Measurements from ENCODE around the gene GNAO1. TPM values are rescaled to one million over a fixed set of nuclear protein-coding genes. Genes with fewer than 3 reads are reported as not detected.

Gene GNAO1
- total RNA-seq, 1 donor from 2014 or later: not detected

DNA sequence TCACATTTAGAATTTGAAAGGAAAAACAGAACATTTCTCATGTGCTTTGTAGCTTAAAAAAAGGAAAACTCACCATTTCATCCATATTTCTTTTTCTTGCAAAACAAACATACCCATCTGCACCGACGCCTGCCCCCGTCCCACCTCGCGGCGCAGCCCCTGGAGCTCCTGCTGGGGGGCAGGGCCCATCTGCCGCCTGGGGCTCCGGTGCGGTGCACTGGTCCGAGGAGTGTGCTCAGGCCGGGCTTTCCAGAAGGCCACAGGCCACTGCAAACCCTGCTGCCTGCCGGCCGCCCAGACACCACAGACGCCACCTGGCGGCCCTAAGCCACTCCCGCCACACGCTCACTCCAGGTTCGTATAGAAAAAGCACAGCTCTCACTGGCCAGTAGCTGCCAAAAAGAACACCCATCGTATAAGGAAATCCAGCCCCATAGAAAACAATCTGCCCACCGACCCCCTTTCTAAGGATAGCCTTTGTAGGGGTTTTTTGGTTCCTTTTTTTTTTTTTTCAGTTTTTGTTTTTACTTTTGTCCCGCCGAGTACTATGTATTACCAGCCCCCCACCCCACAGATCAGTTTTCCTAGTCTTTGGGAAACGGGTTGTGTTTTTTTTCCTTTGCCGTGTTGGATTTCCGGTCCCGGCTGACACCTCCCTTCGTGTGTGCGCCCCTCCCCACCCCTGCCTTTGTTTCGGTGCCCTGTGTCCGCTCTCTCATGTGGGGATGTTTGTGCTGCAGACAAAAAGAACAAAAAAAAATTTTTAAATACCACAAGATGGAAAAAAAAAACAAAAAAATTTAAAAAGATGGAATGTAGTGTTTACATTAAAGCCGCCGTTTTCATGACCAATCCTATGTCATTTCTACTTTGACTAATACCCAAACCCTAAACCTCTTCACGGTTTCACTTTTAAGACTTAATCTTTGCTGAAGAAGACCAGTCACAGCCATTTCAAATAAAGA lies 165.3 kb downstream of the GNAO1 start:
- DNase-seq (ENCODE audit: extremely low read depth, low read depth, low spot score): peak; percentile 45

DNA sequence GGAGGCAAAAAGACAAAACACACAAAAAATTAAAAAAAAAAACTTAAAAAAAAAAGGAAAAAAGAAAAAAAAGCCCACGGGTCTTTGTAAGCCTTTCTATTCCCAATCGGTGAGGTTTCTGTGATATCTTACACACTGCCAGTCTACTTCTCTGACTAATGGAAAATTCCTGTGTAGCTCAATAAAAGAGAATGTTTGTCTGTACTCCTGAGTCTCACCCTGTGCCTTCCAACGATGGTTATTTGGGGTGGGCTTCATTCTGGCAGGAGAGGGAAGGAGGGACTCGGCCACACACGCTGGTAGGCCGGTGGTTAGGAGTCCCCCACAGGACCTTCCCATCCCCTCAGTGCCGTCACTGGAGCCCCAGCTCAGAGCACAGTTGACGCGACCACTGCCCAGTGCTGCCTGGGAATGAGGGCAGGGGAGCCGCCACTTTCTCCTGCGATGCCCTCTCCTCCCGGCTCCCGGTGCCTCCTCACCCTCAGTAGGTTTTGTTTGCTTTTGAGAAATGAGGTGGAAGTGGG lies 166.0 kb downstream of the GNAO1 start:
- DNase-seq (ENCODE audit: extremely low read depth, low read depth, low spot score): no peak

DNA sequence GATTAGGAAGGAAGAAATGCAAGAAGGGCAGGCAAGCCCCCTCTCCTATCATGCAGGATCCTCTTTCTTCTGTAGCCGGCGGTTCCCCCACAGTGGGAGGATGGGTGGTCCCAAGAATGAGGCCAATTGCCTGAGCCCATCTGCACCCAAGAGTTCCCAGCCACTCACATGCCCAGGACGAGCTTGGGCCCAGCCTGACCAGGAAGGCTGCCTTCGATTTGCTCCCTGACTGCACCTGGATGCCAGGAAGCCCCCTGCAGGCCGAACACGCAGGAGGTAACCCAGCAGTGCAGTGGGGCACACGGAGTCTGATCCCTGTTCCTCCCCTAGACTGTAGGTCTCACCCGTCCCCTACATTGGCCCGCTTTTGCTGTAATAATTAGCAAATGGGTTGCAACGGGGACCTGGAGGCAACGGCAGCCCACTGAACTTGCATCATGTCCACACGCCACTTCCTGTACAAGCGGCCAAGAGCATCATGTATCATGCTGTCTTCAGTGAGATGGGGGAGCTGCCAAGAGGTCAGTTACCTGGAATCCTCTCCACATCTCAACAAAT lies 166.6 kb downstream of the GNAO1 start:
- DNase-seq (ENCODE audit: extremely low read depth, low read depth, low spot score): no peak

DNA sequence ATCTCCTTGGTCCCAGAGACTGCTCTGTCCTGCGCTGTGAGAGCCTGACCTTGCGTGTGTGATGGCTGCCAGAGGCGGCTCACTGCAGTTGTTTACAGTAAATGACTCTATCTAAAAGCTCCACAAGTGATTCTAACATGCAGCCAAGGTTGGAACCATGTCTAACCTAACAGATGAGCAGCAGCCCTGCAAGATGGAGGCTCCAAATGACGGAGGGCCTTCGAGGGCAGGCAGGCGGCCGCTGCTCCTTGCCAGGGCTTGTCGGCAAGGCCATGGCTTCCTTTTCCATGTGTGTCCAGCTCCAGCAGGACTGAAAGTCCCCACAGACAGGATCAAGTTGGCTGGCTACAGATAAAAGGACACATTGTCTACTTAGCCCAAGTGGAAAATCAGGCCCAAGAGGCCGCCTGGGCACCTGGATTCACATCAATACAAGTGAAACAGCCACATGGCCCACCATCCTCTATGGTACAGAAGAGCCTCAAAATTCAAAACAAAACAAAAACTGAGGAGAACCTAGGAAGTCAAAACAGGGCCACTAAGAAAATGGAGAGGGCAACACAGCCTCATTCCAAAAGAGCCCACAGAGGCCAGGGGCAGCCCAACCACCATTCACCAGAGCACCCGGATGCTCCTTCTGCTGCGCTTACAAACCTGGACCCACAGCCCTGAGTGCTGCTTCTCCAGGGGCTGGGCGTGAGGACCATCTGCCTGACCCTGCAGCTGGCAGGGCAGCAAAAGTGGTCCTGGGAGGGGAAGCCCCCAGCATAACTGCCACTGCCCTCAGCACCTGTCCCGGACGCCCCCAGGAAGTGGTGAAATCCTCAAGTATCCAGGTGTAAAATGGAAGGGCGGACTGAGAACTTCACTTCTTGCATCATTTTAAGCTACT lies 169.1 kb downstream of the GNAO1 start:
- no peak for DNase-seq (ENCODE audit: extremely low read depth, low read depth, low spot score)

DNA sequence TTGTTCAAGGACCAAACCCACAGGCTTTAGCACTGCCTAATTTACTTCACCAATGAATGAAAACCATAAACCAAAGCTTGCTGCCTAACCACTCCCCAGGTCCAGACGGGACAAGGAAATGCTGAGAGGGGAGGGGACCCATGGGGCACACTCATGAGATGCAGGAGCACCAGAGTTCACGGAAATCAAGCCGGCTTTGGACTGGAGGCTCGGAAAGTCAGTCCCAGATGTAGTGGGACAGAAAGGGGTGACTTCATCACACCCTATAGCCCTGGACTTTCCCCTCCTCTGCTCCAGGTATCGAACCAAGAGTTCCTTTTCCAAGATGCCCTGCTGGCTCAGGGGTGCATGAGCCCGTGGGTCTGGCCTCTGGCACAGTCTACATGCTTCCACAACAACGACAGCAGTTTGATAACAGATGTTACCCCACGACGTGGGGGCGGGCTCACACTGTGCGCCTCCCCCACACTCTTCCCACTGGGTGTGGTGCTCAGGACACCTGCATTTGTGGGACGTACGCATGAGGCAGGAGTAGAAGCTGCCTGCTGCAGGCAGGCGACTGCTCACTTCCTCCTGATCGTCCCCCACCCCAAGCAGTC lies 170.9 kb downstream of the GNAO1 start:
- DNase-seq (ENCODE audit: extremely low read depth, low read depth, low spot score): no peak

DNA sequence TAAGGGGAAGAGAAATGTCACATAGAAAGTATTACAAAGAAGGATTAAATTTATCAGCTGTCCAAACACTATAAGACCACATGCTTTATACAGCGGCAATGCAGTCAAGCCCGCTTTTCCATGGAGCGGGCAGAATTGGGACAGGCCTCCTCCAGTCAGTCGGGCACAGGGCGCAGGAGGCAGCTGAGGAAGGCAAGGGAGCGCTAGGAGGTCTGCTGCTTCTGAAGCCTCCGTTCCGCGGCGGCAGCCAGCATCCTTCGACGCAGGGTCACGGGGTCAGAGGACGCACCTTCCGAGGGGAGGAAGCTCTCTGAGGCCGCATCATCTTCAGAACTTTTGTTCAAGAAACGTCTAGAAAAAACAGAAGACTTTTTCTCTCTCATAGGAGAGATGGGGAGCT lies 171.4 kb downstream of the GNAO1 start:
- no peak for DNase-seq (ENCODE audit: extremely low read depth, low read depth, low spot score)

DNA sequence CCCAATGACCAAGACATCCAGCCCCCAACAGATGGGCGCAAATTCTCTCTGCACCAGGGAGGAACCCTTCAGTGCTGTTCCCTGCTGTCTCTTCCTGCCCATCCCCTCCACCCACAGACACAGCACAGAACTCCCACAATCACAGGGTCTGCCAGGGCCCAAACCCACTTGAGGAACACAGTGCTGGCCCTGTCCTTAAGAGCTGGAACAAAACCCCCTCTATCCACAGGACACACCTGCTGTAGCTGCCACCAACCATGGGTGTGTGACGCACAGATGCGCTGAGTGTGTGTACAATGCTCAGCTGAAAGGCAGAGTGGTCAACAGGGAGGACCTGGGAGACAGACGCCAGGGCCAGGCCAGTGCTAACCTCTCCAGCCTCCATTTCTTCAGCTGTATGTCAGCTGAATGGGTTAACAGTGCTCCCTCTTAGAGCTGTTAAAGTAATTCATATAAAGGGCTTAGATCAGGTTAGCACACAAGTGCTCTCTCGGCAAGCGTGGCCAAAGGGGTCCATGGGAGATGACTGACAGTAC lies 172.0 kb downstream of the GNAO1 start:
- DNase-seq (ENCODE audit: extremely low read depth, low read depth, low spot score): no peak

DNA sequence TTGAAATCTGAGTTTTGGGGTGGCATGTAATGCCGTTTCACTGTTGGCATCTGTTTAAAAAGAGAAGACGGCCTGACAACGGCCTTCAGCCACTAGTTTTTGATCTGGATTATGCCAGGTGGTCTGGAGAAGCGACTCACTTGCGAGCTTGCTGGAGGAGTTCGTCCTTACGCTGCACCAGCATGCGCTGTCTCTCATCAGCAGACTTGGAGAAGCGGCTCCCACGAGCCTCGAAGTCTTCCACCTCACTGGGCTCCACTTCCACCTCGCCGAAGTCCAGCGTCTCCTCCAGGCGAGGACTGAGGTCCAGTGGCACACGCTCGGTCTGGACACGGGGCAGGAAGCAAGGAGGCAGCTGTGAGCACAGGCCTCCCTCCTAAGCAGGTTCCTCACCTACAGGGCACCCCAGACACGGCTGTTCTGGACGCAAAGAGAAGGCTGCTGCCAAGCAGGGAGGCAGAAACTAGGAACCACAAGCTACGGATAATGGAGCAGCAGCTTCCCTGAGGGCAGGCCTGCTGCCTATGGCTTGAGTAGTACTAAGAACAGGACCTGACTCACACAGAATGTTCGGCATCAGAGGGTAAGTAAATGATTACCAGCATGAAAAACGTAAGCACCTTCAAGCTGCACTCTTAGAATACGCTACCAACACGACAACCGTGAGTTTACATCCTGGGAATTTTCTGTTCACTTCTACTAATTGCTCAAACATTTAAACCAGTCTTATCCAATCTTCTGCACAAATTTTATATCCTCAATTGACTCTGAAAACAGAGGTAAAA lies 172.7 kb downstream of the GNAO1 start:
- no peak for DNase-seq (ENCODE audit: extremely low read depth, low read depth, low spot score)

DNA sequence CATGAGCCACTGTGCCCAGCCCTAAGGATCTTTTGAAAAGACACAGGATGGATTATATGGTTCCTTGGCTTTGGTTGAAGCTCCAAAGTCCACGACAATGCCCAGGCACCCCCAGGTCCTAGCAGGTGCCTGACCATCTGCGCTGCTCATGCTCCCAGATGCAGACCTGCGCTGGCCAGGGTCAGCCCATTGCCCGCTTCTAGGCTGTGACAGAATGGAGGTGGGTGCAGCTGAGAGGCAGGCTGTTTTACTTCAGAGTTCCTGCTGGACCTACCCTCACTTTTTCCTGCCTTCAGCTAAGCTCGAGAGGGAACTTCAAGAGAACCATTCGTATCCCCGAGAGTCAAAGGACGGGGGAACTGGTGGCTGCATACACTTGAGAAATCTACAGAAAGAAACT lies 173.6 kb downstream of the GNAO1 start:
- no peak for DNase-seq (ENCODE audit: extremely low read depth, low read depth, low spot score)

DNA sequence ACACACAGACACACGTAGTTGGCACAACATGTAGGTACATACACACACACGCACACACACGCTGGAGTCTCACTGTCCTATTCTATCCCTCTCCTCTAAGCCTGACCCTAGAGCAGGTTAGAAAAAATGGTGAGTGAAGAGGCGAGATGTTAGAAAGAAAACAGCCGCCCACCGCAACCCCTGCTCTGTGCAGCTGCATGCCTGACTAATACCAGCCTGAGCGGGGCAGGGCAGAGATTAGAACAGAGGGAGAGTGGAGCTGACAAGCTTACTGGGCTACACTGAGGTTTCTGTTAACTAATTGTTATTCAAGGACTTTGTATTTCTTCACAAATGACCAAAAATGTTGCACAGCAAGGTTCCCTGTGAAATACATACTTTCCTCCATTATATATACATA lies 174.3 kb downstream of the GNAO1 start:
- no peak for DNase-seq (ENCODE audit: extremely low read depth, low read depth, low spot score)

DNA sequence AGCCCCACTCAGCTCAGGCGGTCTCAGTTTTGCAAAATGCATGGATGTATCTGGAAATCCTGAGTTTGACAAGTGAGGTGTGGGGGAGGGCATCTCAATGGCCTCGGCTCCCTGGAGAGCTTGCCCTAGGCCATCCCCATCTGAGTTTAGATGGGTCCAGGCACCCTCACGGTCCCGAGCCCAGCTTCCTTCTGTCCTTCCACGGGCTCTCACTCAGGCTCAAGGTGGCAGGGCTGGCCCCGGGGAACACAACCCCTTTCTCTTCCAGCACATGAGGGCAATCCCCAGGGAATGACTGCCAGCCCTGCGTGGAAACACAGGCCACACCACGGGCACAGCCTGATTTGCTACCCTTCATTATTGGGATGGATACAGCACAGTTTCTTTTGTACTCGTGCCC lies 175.7 kb downstream of the GNAO1 start:
- no peak for DNase-seq (ENCODE audit: extremely low read depth, low read depth, low spot score)

DNA sequence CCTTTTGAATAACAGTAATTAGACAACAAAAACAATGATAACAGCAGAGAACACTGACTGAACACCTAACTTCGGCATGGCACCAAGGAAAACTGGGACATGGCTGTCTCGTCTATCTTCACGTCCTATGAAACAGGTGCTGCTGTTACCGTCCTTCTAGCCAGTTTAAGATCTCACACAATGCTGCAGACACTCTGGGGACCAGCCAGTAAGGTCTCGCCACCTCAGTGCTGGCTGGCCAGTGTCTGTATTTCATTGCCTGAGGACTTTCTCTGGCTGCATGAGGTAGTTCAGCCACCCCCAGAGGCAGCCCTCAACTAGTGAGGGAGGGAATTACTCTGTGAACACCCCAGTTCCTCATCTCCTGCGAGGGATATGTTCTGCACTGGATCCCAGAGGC lies 176.5 kb downstream of the GNAO1 start:
- no peak for DNase-seq (ENCODE audit: extremely low read depth, low read depth, low spot score)

DNA sequence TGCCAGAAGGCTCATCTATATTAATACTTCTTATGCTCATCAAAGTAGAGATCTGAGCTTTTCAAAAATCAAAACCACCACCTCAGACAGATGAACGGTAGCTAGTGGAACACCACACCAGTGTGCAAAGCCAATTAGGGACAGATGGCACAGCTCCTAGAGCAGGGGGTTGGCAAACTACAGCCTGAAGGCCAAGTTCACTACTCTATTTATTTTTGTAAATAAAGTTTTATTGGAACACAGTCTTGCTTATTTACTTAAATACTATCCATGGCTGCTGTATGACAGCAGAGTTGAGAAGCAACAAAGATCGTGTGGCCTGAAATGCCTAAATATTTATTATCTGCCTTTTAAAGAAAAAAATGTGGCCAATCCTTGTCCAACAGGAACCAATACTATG lies 177.3 kb downstream of the GNAO1 start:
- no peak for DNase-seq (ENCODE audit: extremely low read depth, low read depth, low spot score)

DNA sequence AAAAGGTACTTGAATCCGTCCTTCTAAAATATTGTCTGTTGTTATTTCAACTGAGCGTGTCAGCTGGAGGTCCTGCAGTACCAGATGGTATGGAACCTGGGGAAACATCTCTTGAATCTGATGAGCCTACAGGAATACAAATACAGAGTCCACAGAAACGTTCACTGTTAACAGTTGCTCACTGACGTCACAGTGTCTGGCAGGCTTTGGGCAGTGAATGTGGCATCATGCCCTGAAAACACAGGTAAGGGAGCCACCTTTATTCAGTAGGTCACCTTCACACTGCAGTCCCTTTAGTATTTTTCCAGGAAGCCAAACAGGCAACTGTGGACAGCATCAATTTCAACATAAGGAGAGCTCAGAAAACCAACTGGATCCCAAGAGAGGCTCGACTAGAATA lies 177.9 kb downstream of the GNAO1 start:
- no peak for DNase-seq (ENCODE audit: extremely low read depth, low read depth, low spot score)

DNA sequence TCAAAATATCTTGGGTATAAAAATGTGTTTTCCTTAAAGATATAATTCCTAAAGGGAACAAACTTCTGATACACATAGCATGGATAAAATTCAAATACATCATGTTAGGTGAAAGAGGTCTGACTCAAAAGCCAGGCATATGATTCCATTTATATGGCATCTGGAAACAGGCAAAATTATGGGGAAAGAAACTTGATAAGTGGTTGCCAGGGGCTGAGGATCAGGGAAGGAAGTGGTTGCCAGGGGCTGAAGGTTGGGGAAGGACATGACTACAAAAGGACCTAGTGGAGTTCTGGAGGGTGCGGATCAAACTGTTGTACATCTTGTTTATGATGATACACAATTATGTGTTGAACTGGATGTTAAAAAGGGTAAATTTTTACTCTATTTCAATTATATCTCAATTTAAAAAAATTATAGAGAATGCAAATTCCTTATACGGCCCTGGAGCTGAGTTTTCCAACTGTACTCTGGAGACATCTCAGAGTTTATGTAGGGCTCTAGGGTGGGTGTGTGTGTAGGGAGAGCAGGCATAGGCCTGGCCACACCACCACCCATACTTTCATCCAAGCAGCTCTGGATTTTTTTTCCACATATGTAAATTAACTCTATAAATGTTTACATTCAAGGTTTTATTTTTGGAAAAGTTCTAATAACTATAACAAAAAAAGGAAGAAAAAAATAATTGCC lies 179.0 kb downstream of the GNAO1 start:
- DNase-seq (ENCODE audit: extremely low read depth, low read depth, low spot score): no peak

DNA sequence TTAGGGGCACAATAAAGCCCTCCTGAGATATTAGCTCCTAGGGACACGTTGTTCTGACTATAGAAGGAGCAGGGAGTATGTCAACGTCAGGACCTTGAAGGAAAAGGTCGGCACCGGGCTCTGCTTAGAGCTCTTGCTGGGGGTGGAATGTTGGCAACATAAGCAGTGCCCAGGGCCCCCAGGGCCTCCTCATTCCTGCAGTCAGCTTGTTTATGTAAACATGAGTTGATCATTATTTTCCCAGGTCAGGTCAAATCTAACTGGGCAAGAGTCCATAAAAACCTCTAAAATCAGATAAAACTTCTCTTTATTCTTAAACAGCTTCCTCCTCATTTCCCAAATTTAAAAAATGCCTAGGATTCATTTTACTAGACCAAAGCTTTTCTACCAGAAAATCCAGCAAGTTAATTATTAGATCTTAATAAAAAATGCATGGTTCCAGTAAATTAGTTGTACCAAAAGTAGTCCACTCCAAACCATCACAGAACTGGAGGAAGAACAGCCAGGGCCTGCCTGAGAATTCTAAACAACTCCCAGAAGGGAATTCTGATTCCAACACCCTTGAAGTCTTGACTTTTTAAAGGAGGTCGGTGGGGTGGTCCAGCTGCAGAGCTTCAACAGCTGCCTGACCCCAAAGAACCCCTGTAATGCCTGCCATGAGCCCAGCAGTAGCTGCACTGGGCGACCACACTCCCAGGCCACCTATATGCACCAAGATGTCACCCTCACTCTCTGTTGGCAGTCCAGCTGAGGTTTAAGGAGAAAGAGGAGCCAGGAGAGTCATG lies 179.8 kb downstream of the GNAO1 start:
- no peak for DNase-seq (ENCODE audit: extremely low read depth, low read depth, low spot score)

DNA sequence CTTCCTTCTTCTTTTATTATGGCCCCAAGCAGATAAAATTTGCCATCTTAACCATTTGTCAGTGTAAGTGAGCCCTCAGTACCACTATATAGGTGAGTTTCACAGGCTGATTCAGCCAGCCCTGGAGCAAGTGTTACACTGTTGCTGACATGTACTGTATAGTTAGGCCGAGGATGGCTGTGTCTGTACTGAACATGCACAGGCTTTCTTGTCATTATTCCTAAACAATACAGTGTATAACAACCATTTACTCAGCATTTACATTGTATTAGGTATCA lies 180.3 kb downstream of the GNAO1 start:
- no peak for DNase-seq (ENCODE audit: extremely low read depth, low read depth, low spot score)

DNA sequence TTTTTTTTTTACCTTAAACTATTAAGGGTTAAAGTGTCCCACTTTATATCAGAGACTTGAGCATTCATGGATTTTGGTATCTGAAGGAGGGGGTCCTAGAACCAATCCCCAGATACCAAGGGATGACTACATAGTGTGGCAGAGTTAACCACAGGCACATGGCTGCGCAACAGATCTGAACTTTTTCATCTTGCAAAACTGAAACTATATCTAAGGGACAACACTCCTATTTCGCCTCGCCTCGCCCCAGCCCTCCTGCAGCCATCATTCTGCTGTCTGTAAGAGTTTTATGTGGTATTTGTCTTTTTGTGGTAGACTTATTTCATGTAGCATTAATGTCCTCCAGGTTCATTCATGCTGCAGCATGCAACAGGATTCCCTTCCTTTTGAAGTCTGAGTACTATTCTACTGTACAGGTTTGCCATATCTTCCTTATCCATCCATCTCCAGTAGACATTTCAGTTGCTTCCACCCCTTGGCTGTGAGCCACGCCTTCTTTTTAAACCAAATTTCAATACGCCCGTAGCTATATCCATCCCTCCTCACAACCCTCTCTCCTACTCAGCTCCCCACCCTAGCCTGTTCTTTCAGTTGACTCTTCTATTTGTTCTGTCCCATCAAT lies 180.8 kb downstream of the GNAO1 start:
- no peak for DNase-seq (ENCODE audit: extremely low read depth, low read depth, low spot score)

All from glomerular endothelial cell (primary cell).